SK-N-SH treated with all-trans-retinoic acid at 6 μM for 48 hours (cell line): ENCODE results near the gene CLMN.

Source experiments
- BACH2 ChIP-seq: fragments of 250-450 bp; sonication (Bioruptor Pico); IDR thresholded peaks from 2 replicates; pipeline ENCODE4 v1.9.0; 2021; ENCODE audit warnings: mild to moderate bottlenecking, borderline replicate concordance
- ISL1 ChIP-seq: fragments of 250-450 bp; sonication (Bioruptor Pico); IDR thresholded peaks from 2 replicates; pipeline ENCODE4 v2.1.2; 2022; ENCODE audit warnings: mild to moderate bottlenecking, moderate library complexity
- PATZ1 ChIP-seq: fragments of 250-450 bp; sonication (Bioruptor Pico); IDR thresholded peaks from 2 replicates; pipeline ENCODE4 v1.8.0; 2020; ENCODE audit warnings: mild to moderate bottlenecking, moderate library complexity, borderline replicate concordance
- PPARA ChIP-seq: fragments of 250-450 bp; sonication (Bioruptor Pico); IDR thresholded peaks from 2 replicates; pipeline ENCODE4 v1.5.0; 2020; ENCODE audit warnings: mild to moderate bottlenecking, borderline replicate concordance
- TOX ChIP-seq: fragments of 250-450 bp; sonication (Bioruptor Pico); IDR thresholded peaks from 2 replicates; pipeline ENCODE4 v1.8.0; 2021; ENCODE audit warnings: mild to moderate bottlenecking, moderate library complexity, borderline replicate concordance
- ZNF565 ChIP-seq: fragments of 450-650 bp; formaldehyde crosslinking; conservative IDR thresholded peaks from 2 replicates; pipeline ENCODE4 v1.5.0; 2020; ENCODE audit warnings: low read depth, mild to moderate bottlenecking, moderate library complexity

- no peak for TF ChIP-seq PATZ1 (CRISPR knock-in tag)
- TF ChIP-seq BACH2 (CRISPR knock-in tag) = no peak
- TF ChIP-seq TOX = no peak
- TF ChIP-seq PPARA (CRISPR knock-in tag) = no peak
- no peak for TF ChIP-seq ZNF565 (CRISPR knock-in tag)
- TF ChIP-seq ISL1 = no peak
Measured at GRCh38 chr14:95138876-95139275, 180.8 kb downstream of the CLMN start.
